HG03139 (cell line): ENCODE measurements around the gene LIMS2.

Experiments used
- ATAC-seq: cut with Tn5 transposase; IDR thresholded peaks from one replicate; pipeline ENCODE4 v1.9.1; 2021; ENCODE audit not compliant: unreplicated experiment

Gene LIMS2

DNA sequence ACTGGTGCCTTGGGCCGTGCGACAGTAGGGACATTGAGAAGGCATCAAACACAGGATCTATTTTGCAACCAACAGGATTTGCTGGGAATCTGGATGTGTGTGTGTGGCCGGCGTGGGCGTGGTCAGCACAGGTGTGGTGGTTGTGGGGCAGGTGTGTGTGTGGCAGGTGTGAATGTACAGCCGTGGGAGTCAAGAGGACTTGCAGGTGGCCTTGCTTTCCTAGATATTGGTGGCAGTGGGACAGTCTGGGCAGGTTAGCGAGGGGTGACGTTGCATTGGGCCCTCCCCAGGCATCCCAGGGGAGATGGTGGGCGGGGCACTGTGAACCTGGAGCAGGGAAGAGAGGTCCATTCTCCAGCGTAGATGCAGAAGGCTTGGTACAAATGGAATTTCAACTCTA is 3.2 kb upstream of the LIMS2 start:
- ATAC-seq, result no peak

DNA sequence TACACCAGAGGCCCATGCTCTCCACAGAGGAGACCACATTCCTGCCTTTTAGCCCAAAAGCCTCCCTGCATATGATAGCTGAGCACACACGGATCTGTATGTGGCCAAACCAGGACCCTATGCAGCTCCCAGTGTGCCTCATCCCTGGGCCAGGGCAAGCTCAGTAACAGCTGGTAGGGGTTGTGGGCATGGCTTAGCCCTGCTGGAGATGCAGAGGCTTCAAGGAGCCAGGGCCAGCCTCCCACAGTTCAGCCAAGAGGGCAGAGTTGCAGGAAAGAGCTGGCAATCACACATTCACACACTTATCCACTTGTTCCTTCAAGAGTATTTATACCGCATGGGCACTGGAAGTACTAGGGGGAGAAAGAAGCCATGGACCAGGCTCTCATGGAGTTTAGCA is 1.6 kb upstream of the LIMS2 start:
- no peak for ATAC-seq

DNA sequence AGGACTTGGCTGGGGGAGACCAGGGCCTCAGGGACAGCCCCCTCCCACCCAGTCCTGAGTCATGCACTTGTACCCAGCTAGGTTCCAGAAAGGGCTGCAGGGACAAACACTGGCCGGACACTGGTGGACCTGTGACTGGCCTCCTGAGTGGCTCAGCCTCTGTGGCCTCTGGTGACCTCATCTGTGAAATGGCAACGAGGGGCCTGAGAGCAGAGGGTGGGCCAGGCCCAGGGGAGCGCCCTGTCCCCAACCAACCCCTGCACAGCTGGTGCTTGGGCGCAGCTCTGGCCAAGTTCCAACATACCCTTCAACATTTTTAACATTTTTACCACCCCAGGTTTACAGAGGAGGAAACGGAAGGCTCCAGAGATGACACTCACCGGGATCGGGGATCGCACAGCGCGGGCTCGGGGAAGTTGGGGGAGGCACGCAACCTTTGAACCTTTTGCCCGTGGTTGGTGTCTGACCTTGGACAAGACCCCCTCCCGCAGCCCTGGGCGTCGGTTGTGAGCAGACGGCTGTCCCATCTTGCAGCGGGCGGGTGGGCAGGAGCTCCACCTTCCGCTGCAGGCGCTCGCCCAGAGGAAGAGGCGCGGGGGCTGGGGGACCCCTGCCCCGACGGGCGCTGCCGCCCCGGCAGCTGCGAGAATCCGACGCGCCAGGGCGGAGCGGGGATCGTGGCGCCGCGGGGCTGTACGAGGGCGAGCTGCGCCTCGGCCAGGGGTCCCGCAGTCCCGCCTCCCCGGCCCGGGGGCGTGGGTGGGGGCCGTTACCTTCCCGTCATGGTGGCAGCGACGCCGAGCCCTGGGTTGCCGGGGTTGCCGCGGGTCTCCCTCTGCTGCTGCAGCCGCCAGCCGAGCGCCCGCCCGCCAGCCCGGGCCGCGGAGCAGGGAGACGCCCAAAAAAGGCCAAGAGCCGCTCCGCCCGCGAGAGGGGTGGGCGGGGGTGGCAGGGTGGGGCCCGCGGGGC is 805 bp downstream of the LIMS2 start:
- no peak for ATAC-seq

- ATAC-seq, result no peak
These were observed 1.9 kb downstream of the LIMS2 start for GRCh38 chr2:127673291-127674069.

DNA sequence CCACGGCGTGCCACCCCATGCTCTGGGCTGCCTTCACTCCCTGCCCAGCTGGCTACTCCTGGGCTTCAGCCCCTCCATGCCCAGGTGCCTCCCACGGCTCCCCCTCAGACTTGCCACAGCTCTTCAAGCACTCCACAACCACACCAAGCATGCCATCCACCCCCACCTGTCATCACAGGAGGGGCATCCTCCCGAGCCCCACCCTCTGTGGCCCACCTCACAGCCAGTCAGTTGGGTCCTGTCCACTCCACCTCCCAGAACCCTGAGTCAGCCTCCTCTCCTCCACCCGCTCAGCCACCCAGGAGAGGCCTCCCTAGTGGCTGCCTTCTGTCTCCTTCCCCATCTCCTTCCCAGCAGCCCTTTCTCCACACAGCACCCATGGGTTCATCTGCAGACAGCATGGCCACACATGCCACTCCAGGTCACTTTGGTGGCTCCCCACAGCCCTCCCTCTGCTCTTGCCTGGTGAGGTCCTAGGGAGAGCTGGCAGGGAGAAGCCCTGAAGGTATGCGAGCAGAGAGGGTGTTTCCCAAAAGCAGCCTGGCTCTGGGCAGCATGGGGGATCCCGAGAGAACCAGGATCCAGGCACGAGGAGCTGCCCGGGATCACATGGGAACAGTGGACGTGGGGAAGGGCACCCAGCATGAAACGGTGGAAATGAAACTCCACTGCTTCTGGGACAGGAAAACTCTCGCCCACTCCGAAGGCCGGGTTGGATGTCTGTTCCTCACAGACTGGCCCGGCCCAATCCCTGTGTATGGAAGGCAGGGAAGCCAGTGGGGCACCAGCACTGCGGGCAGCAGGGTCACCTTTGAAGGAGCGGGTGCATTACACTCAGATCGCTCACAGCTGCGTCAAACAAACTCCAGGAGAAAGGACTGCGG is 2.7 kb downstream of the LIMS2 start:
- no peak for ATAC-seq

- no peak for ATAC-seq
These were observed 3.6 kb downstream of the LIMS2 start for GRCh38 chr2:127671557-127672302.

DNA sequence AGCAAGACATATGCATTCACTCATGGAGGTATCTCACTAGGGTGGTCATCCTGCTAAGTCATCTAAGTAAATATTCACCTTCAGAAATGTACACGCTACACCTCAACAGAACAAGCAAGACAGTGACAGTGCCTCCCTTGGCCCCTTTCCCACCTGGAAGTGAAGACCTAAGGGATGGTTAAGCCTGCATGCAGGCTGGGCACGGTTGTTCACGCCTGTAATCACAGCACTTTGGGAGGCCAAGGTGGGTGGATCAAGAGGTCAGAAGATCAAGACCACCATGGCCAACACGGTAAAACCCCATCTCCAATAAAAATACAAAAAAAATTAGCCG is 4.4 kb downstream of the LIMS2 start:
- ATAC-seq, result no peak

DNA sequence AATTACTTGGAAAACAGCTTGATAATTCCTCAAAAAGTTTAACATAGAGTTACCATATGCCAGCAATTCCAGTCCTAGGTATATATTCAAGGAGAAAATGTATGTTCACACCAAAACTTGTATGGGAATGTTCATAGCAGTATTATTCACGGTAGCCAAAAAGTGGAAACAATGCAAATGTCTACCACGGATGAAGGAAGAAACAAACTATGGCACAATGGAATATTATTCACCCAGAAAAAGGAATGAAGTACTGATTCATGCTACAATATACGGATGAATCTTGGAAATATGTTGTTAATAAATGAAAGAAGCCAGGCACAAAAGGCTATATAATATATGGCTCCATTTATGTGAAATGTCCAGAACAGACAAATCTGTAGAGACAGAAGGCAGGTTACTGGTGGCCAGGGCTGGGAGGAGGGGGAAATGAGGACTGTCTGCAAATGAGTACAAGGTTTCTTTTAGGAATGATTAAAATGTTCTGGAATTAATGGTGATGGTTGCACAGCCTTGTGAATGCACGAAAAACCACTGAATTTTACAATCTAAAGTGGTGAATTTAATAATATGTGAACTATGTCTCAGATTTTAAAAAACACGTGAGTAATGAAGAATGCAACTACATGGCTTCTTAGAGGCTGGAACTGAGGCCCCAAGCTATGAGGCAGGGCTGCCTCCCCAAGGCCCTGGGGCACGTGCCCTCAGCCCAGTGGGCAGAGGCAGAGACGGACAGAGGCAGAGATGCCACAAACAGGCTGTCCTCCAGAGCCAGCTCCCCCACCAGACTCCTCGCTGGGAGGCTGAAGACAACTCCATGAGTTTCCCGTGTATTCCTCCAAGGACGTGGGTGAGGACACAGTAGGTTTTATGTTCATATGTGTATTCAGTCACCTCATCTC is 5.0 kb downstream of the LIMS2 start:
- ATAC-seq, result no peak

DNA sequence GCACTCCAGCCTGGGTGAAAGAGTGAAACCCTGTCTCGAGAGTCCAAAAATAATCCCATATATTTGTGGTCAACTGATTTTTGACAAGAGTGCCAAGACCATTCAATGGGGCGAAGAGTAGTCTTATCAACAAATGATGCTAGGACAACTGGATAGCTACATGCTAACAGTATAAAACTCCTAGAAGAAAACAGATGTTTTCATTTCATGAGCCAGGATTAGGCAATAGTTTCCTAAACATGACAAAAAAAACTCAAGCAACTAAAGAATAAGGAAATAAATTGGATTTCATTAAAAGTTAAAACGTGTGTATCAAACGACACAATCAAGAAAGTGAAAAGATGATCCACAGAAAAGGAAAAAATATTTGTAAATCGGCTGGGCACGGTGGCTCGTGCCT is 6.3 kb downstream of the LIMS2 start:
- ATAC-seq, result no peak

DNA sequence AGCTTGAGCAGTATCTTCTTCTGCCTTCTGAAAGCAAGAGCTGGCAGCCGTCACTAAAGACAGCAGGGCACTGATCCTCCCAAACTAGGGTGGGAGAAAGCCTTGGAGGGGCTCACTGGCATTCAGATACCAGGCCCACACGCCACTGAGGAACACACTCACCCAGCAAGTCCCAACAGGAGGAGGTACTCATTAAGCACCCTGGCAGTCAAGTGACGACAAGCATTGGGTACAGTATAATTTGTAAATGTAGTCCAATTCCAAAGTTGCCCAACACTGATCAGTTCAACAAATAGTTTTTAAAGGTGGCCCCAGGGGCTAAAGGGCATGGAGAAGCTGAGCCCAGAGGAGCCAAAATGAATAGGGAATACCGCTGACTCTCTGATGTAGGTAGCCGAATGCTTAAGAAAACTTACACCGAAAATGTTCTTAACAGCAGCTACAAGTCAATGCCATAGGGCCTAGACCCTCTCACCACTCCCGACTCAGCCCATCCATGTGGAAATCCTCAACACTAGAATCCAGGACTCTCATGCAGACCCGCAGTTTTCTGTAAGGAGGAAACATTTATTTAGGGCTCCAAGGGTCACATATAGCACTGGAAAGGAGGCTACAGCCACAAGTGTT is 9.9 kb downstream of the LIMS2 start:
- no peak for ATAC-seq

- no peak for ATAC-seq
These were observed 10.5 kb downstream of the LIMS2 start for GRCh38 chr2:127664895-127665225.

GRCh38 chr2:127664065-127664894 is 11.1 kb downstream of the LIMS2 start:
- ATAC-seq, result no peak

GRCh38 chr2:127663566-127664064 is 11.7 kb downstream of the LIMS2 start:
- no peak for ATAC-seq

- ATAC-seq, result no peak
These were observed 12.3 kb downstream of the LIMS2 start for GRCh38 chr2:127662937-127663565.

- ATAC-seq, result no peak
These were observed 13.3 kb downstream of the LIMS2 start for GRCh38 chr2:127661949-127662510.

- no peak for ATAC-seq
These were observed 14.2 kb downstream of the LIMS2 start for GRCh38 chr2:127661072-127661649.

DNA sequence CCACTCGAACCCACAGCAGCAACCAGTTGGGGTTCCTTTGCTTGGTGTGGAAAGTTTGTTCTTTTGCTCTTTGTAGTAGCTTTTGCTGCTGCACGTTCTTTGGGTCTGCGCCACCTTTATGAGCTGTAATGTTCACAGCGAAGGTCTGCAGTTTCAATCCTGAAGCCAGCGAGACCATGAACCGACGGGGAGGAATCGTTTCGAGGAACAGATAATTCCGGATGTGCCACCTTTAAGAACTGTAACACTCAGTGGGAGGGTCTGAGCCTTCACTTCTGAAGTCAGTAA is 15.1 kb downstream of the LIMS2 start:
- ATAC-seq, result no peak
